Measurements from ENCODE around the gene SSBP4.
"Not testable (repeated sequence)": the region's sequence is repeated elsewhere in the genome, so short reads cannot be mapped to it uniquely, and the experiment has no call there.

SSBP4 gene

GRCh38 chr19:18419195-18419698 is at the start of gene SSBP4:
Gene SSBP4 (plus strand): TSS chr19:18419398. CDS start chr19:18419649, 251 bp downstream.
- no peak for DNase-seq

- DNase-seq = no peak
Observed at GRCh38 chr19:18373407-18373891, 45.7 kb upstream of the SSBP4 start.

- peak; percentile 86 for DNase-seq
Observed at GRCh38 chr19:18373892-18374629, 45.1 kb upstream of the SSBP4 start.

- no peak for DNase-seq
Observed at GRCh38 chr19:18377026-18377425, 42.2 kb upstream of the SSBP4 start.

- DNase-seq = peak; percentile 30
Observed at GRCh38 chr19:18379803-18380747, 39.1 kb upstream of the SSBP4 start.

- no peak for DNase-seq
Observed at GRCh38 chr19:18380843-18381242, 38.4 kb upstream of the SSBP4 start.

- DNase-seq = not testable (repeated sequence)
Observed at GRCh38 chr19:18383622-18384021, 35.6 kb upstream of the SSBP4 start.

GRCh38 chr19:18384775-18385174 is 34.4 kb upstream of the SSBP4 start:
- no peak for DNase-seq

GRCh38 chr19:18385359-18385674 is 33.9 kb upstream of the SSBP4 start:
- DNase-seq = no peak

GRCh38 chr19:18385675-18386542 is 33.3 kb upstream of the SSBP4 start, which contains the start of gene GDF15:
Gene GDF15 (plus strand): TSS chr19:18386158. CDS start chr19:18386190, 32 bp downstream.
- DNase-seq = peak; percentile 33

- DNase-seq = no peak
Observed at GRCh38 chr19:18386543-18387271, 32.5 kb upstream of the SSBP4 start.

- peak; percentile 94 for DNase-seq
Observed at GRCh38 chr19:18388100-18388959, 30.9 kb upstream of the SSBP4 start.

GRCh38 chr19:18388960-18389725 is 30.1 kb upstream of the SSBP4 start:
- no peak for DNase-seq

GRCh38 chr19:18389726-18390064 is 29.5 kb upstream of the SSBP4 start:
- DNase-seq = no peak

- no peak for DNase-seq
Observed at GRCh38 chr19:18390065-18390907, 28.9 kb upstream of the SSBP4 start.

GRCh38 chr19:18391509-18392075 is 27.6 kb upstream of the SSBP4 start:
- no peak for DNase-seq

GRCh38 chr19:18392417-18392816 is 26.8 kb upstream of the SSBP4 start:
- no peak for DNase-seq

- no peak for DNase-seq
Observed at GRCh38 chr19:18392926-18393325, 26.3 kb upstream of the SSBP4 start.

- DNase-seq = no peak
Observed at GRCh38 chr19:18393836-18394235, 25.4 kb upstream of the SSBP4 start.
